Ureter (tissue), 1 donor: Measurements from ENCODE around the gene CPHXL. TPM values are rescaled to one million over a fixed set of nuclear protein-coding genes. Genes with fewer than 3 reads are reported as not detected.

Experiments
- DNase-seq: peaks from one replicate; pipeline ENCODE4 v3.0.0-alpha.2; 2020; ENCODE audit warnings: low spot score
- total RNA-seq: library from RNA; stranded (reverse); gene quantifications from one replicate; pipeline ENCODE4 v1.2.4, GENCODE V29; 2023
- donor health status: DM: yes; HTN: yes; CAD: no.

The CPHXL gene
- total RNA-seq, result not detected

GRCh38 chr16:75726390-75726789 lies at the start of gene CPHXL:
Gene CPHXL, minus strand, starts transcription at chr16:75726490. Its CDS starts 48 bp downstream, at chr16:75726442.
- no peak for DNase-seq

GRCh38 chr16:75774197-75774596 lies 47.9 kb upstream of the CPHXL start:
- DNase-seq, result no peak

- no peak for DNase-seq
These were observed 43.8 kb upstream of the CPHXL start for GRCh38 chr16:75770051-75770450.

- peak; percentile 66 for DNase-seq
These were observed 38.0 kb upstream of the CPHXL start for GRCh38 chr16:75764154-75764768.

GRCh38 chr16:75763204-75763603 lies 36.9 kb upstream of the CPHXL start:
- no peak for DNase-seq

- no peak for DNase-seq
These were observed 36.5 kb upstream of the CPHXL start for GRCh38 chr16:75762746-75763145.

GRCh38 chr16:75761108-75761507 lies 34.8 kb upstream of the CPHXL start:
- DNase-seq, result no peak

GRCh38 chr16:75760018-75760519 lies 33.8 kb upstream of the CPHXL start:
- DNase-seq, result no peak

GRCh38 chr16:75758215-75758614 lies 31.9 kb upstream of the CPHXL start:
- DNase-seq, result no peak

GRCh38 chr16:75754141-75754540 lies 27.9 kb upstream of the CPHXL start:
- no peak for DNase-seq

GRCh38 chr16:75750528-75750927 lies 24.2 kb upstream of the CPHXL start:
- no peak for DNase-seq

GRCh38 chr16:75746359-75746758 lies 20.1 kb upstream of the CPHXL start:
- no peak for DNase-seq

GRCh38 chr16:75745823-75746222 lies 19.5 kb upstream of the CPHXL start:
- no peak for DNase-seq

GRCh38 chr16:75745242-75745641 lies 19.0 kb upstream of the CPHXL start:
- DNase-seq, result no peak

GRCh38 chr16:75742424-75743047 lies 16.2 kb upstream of the CPHXL start:
- DNase-seq, result no peak

GRCh38 chr16:75733305-75734211 lies 7.3 kb upstream of the CPHXL start:
- peak; percentile 57 for DNase-seq

GRCh38 chr16:75732871-75733270 lies 6.6 kb upstream of the CPHXL start:
- no peak for DNase-seq

GRCh38 chr16:75727221-75727620 lies 931 bp upstream of the CPHXL start:
- DNase-seq, result no peak

GRCh38 chr16:75718452-75718851 lies 7.8 kb downstream of the CPHXL start:
- no peak for DNase-seq

- DNase-seq, result no peak
These were observed 11.6 kb downstream of the CPHXL start for GRCh38 chr16:75714661-75715060.

- DNase-seq, result no peak
These were observed 15.9 kb downstream of the CPHXL start for GRCh38 chr16:75710344-75710743.

GRCh38 chr16:75703306-75703705 lies 23.0 kb downstream of the CPHXL start:
- DNase-seq, result no peak

GRCh38 chr16:75702242-75702641 lies 24.0 kb downstream of the CPHXL start:
- no peak for DNase-seq
